Activated effector memory CD4-positive, alpha-beta T cell treated with anti-CD3 and anti-CD28 coated beads, Interleukin-2, amount 50 U/mL, for 16 hours (primary cell): ENCODE measurements around the gene FOCAD.
"Not testable (repeated sequence)": the region's sequence is repeated elsewhere in the genome, so short reads cannot be mapped to it uniquely, and the experiment has no call there.

Experiments used
- DNase-seq: peaks from one replicate; pipeline ENCODE4 v3.0.0-alpha.2; 2020

The FOCAD gene

DNA sequence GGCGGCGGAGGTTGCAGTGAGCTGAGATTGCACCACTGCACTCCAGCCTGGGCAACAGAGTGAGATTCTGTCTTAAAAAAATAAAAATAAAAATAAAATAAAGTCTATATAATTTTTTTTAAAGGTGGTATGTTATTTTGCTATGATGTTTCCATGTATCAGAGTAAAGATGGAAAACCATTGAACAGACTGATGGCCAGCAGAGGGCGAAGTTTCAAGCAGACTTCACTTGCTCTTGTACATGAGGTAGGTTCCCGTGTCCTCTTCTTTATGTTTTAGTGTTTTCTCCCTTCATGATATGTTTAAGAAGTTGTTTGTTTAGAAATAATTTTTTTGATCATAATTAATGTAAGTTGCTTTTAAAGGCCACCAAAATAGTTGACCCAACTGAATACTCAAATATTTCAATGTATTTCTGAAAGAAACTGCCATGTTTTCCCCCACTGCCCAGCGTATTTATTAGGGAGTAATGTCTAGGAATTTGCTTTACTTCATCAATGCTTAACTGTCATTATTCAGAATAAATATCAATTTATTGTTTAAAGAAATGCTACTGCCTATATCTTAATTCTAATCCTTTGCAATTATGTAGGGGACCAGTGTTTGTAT is 201.0 kb downstream of the FOCAD start:
- peak; percentile 84 for DNase-seq

GRCh38 chr9:20898885-20899554 is 215.0 kb downstream of the FOCAD start:
- no peak for DNase-seq

DNA sequence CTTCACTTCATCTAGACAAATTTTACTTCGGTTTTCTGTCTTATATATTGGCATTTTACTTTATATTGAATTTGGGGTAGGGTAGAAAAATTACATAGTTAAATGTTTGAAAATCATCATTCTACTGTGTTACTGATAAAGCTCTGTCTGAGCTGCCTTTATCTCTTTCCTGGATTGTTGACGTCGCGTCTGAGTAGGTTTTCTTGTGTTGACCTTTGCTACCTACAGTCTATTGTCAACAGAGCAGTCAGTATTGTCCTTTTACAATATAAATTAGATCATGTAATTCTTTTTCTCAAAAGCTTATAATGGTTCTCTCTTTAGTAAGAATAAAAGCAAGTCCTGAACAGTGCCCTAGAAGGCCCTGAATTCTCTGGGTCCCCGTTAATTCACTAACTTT is 219.2 kb downstream of the FOCAD start:
- no peak for DNase-seq

GRCh38 chr9:20904995-20905394 is 220.9 kb downstream of the FOCAD start:
- no peak for DNase-seq

DNA sequence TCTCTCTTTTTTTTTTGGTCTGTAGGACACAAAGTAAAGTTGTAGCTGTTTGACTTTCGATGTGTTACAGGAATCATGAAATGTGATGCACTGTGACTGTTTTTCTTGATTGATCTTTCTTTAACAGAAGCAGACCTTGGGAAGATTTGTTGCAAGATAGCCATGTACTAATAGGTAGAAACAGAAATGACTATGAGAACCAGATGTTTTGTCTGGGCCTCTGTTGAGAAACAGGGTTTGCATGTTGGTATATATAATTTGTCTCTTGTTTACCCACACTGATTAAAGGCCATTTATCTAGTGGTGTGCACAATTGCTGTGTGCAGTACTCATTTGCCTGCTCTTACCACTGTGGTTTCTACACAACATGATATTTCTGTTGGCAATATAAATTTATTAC is 222.3 kb downstream of the FOCAD start:
- no peak for DNase-seq

DNA sequence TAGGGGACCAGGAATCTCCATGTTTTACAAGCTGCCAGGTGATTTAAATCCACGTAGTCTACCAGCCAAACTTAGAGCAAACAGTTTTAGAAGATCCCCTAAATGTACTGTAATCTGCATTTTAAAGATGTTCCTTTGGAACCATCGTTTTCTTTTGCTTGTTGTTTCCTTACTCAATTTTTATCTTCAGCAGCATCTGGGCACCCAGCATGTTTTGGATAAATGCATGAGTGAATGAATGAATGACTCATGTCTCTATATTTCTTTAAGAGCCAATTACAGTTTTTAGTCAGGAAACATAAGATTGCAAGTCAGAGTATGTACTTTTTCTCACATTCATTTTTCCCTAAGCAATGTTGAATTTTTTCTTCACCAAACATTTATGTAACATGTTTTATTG is 224.4 kb downstream of the FOCAD start:
- DNase-seq, result no peak

GRCh38 chr9:20914556-20914955 is 230.5 kb downstream of the FOCAD start:
- no peak for DNase-seq

GRCh38 chr9:20921362-20921761 is 237.3 kb downstream of the FOCAD start:
- DNase-seq, result no peak

GRCh38 chr9:20925256-20926045 is 241.4 kb downstream of the FOCAD start:
- DNase-seq, result no peak

DNA sequence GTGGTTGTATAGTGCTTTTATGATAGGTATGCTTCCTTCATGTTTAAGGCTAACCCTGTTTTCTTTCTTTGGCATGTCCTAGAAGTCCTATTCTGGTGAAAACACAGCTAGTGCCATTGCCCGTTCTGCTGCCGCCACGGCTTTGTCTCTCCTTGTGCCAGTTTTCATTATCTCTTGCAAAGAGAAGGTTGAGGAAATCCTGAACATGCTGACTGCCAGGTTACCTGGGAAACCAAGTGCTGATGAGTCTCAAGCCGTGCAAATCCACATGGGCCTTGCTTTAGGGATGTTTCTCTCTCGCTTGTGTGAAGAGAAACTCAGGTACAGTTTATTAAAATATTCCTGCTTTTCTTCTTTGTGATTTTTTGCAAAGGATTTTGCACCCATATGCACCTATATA is 245.2 kb downstream of the FOCAD start:
- no peak for DNase-seq

GRCh38 chr9:20930836-20931235 is 246.8 kb downstream of the FOCAD start:
- DNase-seq, result no peak

DNA sequence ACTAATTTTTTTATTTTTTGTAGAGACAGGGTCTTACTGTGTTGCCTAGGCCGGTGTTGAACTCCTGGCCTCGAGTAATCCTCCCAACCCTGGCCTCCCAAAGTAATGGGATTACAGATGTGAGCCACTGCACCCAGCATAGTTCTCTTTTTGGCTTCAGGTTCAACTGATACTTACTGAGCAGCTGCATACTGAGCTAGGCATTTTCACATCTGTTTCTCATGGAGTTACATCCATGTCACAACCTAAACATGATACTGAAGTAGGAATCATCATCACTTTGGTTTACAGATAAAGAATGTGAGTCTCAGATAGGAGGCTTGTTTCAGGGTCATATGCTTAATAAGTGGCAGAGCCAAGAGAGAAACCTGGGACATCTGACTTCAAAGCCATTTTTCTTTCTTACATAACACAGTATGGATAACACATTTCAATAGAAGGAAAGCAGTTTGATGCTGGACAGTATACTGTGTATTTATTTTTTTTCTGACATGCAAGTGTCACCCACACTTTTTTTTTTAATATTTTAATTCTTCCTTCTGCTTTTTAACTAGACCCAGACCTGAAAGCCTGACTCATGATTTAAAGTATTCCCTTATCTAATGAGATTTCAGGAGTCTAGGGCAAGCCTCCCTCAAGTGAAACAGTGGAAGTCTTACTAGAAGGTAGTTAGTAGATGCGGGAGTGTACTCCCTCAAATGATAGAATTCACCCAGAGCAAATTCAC is 256.6 kb downstream of the FOCAD start:
- DNase-seq, result no peak

- DNase-seq, result peak; percentile 73
Observed at GRCh38 chr9:20941174-20941690, 257.2 kb downstream of the FOCAD start.

- DNase-seq, result no peak
Observed at GRCh38 chr9:20944507-20944906, 260.4 kb downstream of the FOCAD start.

DNA sequence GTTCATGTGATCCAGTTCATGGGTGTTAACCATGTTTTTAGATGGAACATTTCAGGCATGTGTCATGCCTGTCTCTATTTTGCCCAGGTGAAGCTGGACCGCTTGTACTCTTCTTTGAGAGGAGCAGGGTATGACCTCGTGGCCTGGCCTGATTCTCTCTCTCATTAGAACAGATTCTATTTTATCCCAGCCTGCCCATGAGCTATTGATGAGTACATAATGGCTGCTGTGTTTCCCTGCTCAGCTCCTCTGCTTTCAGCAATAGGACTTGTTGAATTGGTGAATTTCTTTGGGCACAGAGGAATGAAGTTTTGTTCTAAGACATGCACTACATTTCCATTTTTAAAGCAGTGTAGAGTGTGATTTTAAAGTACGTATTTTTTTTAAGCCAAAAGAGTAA is 261.2 kb downstream of the FOCAD start:
- no peak for DNase-seq

- DNase-seq, result no peak
Observed at GRCh38 chr9:20945856-20946255, 261.8 kb downstream of the FOCAD start.

DNA sequence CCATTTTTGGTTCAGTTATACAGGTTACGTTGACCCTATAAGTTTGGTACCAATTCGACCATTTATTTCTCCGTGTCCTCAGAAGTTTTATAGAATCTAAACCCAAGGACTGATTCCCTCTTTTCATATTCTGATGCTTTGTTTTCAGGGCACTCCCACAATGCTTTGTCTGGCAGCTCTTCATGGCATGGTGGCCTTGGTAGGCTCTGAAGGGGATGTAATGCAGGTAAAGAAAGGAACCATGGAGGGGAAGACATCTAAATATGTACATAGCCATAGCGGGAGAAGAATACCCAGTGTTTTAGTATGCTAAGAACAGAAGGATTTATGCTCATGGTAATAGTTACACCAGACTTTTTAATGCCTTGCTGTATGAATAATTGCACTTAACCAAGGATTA is 264.6 kb downstream of the FOCAD start:
- no peak for DNase-seq

GRCh38 chr9:20950707-20951106 is 266.6 kb downstream of the FOCAD start:
- no peak for DNase-seq

DNA sequence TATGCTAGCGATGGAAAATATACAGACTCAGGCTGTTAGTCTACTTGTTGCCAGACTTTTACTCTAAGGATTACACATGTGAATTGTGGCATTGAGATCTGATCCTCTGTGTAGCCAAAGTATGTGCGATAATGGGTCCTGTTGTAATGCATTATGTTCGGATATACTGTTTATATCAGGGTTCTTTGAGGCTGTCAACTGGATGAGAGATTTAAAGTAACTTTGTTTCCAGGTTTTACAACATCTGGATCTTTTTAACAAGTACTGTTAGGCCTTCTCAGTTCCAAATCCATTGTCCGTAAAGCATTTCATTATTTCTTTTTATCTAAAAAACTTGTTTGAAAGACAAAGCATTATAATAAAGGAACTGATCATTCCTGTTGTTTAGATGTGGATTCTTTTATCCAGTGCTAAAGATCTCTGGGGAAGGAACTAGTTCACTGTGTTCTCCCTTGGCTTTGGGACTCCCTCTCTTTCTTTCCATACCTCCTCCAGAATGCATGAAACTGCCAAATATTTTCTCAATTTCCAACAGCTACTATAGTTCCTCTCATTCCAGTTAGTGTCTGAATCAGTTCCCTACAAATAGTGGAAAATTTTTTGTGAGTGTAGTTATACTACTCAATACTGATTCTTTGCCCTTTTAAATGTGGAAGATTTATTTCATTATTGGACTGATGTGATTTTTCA is 278.6 kb downstream of the FOCAD start:
- DNase-seq, result no peak

DNA sequence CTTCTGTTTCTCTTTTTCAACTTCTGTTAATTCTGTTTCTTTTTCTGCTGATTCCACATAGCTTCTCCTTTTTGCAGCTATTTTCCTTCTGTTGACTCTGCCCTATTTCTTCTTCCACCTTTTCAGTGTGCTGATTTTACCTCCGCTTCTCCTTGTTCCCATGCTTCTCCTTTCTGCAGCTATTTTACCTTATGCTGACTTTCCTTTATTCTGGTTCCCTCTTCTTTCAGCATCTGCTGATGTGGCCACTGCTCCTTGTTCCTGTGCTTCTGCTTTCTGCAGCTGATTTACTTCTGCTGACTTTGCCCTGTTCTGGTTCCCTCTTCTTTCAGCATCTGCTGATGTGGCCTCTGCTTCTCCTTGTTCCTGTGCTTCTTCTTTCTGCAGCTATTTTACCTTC is 288.6 kb downstream of the FOCAD start:
- DNase-seq, result no peak

DNA sequence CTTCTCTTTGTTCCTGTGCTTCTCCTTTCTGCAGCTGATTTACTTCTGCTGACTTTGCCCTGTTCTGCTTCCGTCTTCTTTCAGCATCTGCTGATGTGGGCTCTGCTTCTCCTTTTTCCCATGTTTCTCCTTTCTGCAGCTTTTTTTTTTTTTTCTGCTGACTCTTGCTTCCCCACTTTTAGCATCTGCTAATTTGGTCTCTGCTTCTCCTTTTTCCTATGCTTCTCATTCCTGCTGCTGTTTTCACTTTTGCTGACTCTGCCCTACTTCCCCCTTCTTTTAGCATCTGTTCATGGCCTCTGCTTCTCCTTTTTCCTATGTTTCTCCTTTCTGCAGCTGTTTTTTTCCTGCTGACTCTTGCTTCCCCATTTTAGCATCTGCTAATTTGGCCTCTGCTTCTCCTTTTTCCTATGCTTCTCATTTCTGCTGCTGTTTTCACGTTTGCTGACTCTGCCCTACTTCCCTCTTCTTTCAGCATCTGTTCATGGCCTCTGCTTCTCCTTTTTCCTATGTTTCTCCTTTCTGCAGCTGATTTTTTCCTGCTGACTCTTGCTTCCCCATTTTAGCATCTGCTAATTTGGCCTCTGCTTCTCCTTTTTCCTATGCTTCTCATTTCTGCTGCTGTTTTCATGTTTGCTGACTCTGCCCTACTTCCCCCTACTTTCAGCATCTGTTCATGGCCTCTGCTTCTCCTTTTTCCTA is 289.3 kb downstream of the FOCAD start:
- not testable (repeated sequence) for DNase-seq
